Measurements from ENCODE around the gene RHCG. TPM values are rescaled to one million over a fixed set of nuclear protein-coding genes. Genes with fewer than 3 reads are reported as not detected.
A peak's percentile ranks its signal among the peaks of the same experiment; 100 is the strongest.

The RHCG gene
- total and polyA plus RNA-seq, 2 of the 13 experiments (the other 11 are each of a cell fraction or from before 2014, with no cell fraction given): not detected

GRCh38 chr15:89430530-89431341 is 65.6 kb downstream of the RHCG start (continued):
- TF ChIP-seq ZNF160 (CRISPR knock-in tag; IDR thresholded peaks at IDR 0.05): 0 out of 2 replicates have a peak, but pooled peaks have one; percentile 26
- TF ChIP-seq SRY (CRISPR knock-in tag; IDR thresholded peaks at IDR 0.05): peak; percentile 86
- TF ChIP-seq ERF (CRISPR knock-in tag; IDR thresholded peaks at IDR 0.05): peak; percentile 63; the same call in 1 of the 2 replicates
- peak; percentile 32; the same call in 1 of the 2 replicates for TF ChIP-seq KAT8 (CRISPR knock-in tag; IDR thresholded peaks at IDR 0.05)
- TF ChIP-seq ATF4 (CRISPR knock-in tag; IDR thresholded peaks at IDR 0.05): no peak
- peak; percentile 74 for TF ChIP-seq ZNF777 (CRISPR knock-in tag; IDR thresholded peaks at IDR 0.05)
- peak; percentile 79 for TF ChIP-seq ZNF574 (CRISPR knock-in tag; IDR thresholded peaks at IDR 0.05)
- no peak for TF ChIP-seq BCLAF1 (IDR thresholded peaks at IDR 0.05)
- peak; percentile 61; the same call in 1 of the 2 replicates for TF ChIP-seq ZGPAT (CRISPR knock-in tag; IDR thresholded peaks at IDR 0.05)
- peak; percentile 52; the same call in 1 of the 2 replicates for TF ChIP-seq TFDP1 (CRISPR knock-in tag; IDR thresholded peaks at IDR 0.05; ENCODE audit: borderline replicate concordance)
- TF ChIP-seq POGK (CRISPR knock-in tag; conservative IDR thresholded peaks at IDR 0.05): 0 out of 2 replicates have a peak, but pooled peaks have one; percentile 33
- TF ChIP-seq CBX5 (CRISPR knock-in tag; IDR thresholded peaks at IDR 0.05; ENCODE audit: borderline replicate concordance): peak; percentile 77; the same call in 1 of the 2 replicates
- TF ChIP-seq ZNF720 (CRISPR knock-in tag; IDR thresholded peaks at IDR 0.05): no peak
- TF ChIP-seq ZBTB26 (CRISPR knock-in tag; IDR thresholded peaks at IDR 0.05; ENCODE audit: borderline replicate concordance): peak; percentile 46; the same call in 1 of the 2 replicates
